Activated CD4-positive, alpha-beta T cell treated with anti-CD3 and anti-CD28 coated beads, Interleukin-2, Interleukin-6, amounts not matched to agents 100 ng/mL and 50 ng/mL, durations not matched to agents 16 hours and 8 hours (primary cell): ENCODE results near the gene CDCA3.
A peak's percentile ranks its signal among the peaks of the same experiment; 100 is the strongest.

ENCODE experiments used
- DNase-seq: peaks from one replicate; pipeline ENCODE4 v3.0.0-alpha.2; 2020

Gene CDCA3

DNA sequence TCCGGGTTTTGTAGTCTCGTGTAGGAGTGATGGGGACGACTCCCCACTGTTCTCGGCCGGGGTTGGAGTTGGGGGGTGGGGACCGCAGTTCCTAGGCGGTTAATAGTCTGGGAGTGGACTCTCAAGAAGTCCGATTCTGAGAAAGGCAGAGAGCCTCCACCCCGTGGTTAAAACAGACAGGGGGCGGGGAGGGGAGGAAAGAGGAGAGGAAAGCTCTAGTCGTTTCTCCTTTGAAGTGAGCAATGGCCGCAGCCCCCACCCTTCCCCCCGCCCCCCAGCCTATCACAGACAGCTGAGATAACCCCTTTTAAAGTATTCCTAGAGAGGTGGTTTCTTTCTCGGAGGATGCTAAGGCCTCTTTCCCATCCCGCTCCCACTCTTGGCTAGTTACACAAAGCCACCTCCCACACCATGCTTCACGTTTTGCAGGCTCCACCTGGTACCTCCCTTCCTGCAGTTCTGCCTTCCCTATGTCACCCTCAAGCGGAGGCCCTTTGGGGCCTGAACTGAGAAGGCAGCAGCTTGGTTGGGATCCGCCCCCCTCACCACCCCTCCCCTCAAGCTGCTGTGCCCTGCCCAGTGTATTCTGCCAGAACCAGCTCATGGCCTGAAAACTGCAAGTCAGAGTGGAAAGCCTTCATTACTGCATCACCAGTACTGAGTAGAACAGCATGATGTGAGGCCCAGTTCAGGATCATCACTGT lies 1.7 kb upstream of the CDCA3 start:
- peak; percentile 84 for DNase-seq

DNA sequence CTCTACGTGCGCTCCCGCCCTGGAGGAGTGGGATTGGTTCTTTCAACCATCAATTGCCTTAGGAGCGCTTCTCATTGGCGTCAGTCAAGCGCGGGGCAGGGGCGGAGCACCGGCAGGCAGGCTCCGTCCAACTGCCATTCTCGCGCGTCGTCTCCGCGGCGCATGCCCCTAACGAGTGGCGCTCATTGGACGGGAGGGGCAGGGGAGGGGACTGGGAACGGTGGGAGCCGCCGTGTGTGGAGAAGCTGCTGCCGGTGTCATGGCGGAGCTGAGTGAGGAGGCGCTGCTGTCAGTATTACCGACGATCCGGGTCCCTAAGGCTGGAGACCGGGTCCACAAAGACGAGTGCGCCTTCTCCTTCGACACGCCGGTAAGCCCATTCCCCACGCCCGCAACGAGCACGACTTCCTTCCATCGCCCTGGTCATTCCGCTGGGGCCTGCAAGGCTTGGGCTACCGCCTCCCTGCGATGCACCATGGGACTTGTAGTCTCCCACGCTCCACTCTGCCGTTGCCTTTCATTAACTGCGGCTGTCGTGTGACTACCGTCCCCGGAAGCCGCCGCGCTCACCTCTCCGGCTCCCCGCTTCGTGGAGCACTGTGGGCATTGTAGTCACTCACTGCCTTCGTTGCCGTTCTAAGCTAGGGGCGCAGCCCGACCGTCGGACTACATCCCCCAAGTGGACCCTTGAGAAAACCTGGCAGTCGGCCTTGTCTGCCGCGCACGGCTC lies 1.0 kb upstream of the CDCA3 start, which contains the start of gene USP5:
Gene USP5, plus strand, starts transcription at position 230 of the 730 bp plus-strand sequence. Its CDS starts 30 bp downstream, at position 260.
- DNase-seq, result peak; percentile 99

DNA sequence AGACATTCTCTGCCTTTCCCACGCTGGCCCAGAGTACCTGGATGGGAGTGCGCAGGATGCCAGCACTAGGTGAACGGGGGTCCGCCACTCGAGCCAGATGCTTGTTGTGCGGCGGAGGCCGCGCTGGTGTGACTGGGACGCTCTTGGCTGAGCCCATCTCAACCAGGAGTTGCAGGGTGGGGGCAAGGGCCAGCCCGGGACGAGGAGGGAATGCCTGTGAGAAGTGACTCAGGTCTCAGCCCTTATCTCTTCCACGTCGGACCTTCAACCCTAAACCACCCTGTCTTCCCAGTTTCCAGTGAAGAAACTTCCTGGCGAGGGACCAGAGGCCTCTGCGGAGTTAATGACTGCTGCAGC lies 312 bp downstream of the CDCA3 start:
- DNase-seq, result no peak

DNA sequence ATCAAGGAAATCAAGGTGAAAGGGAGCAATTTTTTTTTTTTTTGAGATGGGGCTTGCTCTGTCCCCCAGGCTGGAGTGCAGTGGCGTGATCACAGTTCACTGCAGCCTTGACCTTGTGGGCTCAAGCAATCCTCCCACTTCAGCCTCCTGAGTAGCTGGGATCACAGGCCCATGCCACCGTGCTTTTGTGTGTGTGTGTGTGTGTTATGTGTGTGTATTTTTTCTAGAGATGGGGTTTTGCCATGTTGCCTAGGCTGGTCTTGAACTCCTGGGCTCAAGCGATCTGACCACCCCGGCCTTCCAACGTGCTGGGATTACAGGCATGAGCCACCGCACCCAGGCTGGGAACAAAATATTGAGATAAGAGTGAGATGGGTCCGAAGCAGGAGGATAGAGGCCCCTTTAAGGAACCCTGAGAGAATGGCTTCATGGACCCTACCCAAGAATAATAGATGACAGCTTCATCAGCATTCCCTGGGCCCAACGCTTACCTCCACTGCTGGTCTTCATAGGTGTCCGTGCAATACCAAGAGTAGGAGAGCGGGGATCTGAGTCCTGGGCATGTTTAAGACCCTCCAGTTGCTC lies 1.0 kb downstream of the CDCA3 start:
- DNase-seq, result no peak

DNA sequence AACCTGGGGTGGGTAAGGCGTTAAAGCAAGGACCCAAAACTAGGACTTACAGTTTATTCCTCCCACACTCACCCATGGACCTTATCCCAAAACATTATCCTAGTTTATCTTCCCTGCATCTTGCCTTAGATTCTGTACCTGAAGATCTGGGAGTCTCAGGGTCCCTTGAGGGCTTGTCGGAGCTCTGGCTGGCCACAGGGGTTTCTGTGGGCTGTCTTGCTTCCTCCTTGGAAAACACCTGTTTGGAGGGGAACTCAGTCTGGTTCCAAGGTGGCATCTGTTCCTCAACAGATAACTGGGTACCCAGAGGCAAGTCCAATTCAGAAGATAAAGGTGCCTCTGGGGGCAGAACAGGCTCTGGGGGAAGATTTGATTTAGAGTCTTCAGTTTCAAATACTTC lies 1.7 kb downstream of the CDCA3 start:
- no peak for DNase-seq

DNA sequence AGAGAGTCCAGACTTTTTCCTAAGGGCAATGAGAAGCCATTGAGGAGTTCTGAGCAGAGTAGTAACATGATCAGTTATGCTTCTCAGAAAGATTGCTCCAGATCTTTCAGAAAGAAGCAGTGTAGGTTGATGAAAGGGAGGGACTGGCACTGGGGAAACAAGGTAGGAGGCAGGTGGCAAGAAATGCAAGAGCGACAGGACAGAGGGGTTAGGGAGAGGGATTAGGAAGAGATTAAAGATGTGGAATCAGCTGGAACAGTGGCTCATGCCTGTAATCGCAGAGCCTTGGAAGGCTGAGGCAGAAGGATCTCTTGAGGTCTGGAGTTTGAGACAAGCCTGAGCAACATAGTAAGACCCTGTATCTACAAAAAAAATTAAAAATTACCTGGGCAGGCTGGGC lies 3.4 kb downstream of the CDCA3 start:
- DNase-seq, result no peak

DNA sequence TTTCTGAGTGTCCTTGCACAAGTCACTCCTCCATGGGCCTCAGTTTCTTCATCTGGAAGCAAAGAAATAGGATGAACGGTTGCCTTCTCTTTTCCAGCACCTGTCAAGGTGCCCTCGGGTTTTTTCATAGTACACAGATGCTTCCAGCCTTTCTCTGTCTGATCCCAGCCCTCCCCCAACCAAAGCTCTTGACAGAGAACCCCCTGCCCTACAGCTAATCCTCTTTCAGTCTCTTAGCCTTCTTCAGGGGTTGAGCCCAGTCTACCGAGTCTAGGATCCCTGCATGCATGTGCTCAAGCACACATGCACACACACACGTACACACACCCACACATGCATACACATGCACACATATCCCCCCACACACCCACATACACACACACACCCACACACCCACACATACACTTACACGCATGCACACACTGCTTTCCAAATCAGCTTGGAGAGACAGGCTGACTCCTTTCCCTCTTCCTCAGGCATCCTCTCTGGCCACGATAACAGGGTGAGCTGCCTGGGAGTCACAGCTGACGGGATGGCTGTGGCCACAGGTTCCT lies 4.7 kb downstream of the CDCA3 start:
- no peak for DNase-seq

DNA sequence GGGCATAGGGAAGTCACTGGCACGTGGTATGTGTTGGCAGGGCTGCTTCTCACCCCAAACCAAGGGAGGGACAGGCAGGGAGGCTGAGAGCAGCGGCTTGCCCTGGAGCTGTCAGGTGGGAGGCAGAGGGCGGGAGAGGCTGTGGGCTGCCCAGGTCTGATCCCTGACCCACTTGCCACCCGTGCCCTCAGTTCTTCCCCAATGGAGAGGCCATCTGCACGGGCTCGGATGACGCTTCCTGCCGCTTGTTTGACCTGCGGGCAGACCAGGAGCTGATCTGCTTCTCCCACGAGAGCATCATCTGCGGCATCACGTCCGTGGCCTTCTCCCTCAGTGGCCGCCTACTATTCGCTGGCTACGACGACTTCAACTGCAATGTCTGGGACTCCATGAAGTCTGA lies 5.7 kb downstream of the CDCA3 start:
- no peak for DNase-seq

DNA sequence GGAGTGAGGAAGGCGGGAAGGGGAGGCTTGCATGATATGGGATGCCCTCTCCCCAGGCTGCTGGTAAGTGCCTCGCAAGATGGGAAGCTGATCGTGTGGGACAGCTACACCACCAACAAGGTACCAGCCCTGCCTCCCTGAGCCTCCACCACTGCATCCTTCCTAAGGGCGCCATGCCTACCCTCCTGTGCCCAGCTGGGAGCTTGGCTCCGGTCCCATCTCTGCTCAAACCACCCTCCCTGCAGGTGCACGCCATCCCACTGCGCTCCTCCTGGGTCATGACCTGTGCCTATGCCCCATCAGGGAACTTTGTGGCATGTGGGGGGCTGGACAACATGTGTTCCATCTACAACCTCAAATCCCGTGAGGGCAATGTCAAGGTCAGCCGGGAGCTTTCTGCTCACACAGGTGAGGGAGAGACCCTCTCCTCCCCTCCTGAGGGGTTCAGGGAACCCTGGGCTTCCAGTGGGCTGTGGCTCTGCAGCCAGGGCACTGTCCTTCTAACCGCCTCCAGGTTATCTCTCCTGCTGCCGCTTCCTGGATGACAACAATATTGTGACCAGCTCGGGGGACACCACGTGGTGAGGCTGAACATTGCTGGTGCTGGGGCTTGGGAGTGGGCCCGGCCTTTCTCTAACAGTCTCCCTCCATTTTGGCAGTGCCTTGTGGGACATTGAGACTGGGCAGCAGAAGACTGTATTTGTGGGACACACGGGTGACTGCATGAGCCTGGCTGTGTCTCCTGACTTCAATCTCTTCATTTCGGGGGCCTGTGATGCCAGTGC lies 7.8 kb downstream of the CDCA3 start:
- DNase-seq, result no peak

DNA sequence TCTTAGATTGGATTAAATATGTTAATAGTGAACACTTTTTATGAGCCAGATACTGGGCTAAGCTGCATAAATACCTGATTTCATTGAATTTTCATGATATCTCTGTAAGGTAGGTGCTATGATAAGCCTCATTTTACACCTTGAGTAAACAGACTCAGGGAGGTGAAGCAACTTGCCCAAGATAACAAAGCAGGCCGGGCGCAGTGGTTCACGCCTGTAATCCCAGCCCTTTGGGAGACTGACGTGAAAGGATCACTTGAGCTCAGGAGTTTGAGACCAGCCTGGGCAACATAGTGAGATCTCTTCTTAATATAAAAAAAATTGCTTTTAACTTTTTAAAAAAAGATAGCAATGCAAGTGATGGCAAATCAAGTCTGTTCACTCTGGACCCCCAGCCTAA lies 9.0 kb downstream of the CDCA3 start:
- DNase-seq, result no peak

DNA sequence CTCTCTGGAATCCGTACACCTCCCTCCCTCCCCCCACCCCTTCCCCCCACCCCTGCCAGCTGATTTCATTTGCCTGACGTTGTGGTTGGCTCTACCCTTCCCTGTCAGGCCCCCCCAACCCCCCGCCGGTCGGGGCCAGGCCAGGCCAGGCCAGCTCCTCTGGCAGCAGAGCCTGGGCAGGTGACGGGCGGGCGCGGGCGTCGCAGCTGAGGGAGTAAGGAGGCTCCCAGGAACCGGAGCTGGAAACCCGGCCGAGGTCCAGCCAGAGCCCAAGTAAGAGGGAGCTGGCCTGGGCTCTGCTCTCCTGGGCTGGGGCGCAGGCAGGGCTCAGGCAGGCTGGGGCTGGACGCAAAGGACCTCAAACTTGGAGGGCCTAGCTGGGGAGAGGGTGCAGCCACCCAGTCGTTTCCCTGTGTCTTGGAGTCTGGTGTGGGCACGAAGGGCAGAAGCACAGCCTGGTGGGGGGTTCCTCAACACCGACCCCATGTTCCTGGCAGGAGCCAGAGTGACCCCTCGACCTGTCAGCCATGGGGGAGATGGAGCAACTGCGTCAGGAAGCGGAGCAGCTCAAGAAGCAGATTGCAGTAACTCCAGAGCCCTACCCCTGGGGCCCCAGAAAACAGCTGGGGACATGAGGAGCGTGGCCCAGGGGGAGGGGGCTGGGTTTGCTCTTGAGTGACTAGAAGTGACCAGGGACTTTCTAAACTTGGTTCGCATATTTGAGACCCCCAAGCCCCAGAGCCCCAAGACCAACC lies 10.1 kb downstream of the CDCA3 start, which contains the start of gene GNB3:
Gene GNB3, plus strand, starts transcription at position 165 of the 755 bp plus-strand sequence. Its CDS starts 363 bp downstream, at position 528.
- no peak for DNase-seq

DNA sequence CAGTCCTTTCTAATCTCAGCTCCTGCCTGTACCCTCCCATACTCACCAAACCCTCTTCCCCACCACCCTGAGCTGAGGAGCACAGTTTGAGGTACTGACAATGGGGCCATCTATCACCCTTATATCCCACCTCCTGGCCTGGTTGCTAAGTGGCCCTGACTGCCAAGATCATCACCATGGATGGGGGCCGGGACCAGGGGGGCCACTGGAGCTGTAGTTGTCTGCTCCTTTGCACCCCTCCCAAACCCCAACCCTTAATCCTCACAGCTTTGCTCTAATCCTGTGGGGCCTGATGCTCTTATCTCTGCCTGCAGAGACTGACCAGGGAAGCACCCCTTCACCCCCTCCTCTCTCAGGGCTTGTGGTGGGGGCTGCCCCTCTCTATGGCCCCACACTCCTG lies 10.8 kb downstream of the CDCA3 start:
- no peak for DNase-seq

DNA sequence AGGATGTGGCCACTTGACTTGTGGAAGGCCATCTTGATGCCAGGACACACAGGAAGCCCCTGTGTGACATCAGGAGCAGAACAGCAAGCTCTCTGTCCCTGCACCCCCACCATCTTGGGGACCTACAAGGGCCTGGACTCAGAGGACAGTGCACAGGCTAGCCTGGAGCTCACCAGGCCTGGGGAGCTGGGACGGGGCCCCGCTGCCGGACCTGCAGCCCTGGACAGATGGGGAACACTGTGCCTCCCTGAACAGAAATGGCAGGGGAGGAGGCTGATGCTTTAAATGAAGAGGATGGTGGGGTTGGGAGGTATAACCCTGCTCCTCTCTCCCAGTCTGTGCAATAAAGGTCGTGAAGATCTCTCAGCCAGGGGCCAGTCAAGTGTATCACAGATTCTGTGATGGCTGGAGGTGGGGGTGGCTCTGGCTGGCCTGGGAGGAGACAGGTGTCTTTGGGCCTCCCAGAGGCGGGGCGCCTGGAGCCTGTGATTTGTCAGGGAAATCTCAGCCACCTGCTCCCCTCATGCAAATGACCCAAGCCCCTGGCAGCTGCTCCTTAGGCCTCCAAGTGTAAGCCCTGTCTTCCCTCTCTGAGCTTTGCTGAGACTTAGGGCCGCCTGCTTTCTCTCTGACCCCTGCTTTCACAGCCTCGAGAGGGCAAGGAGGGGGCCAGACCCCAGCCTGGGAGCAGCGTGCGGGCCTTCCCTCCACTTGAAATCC lies 11.4 kb downstream of the CDCA3 start:
- no peak for DNase-seq

DNA sequence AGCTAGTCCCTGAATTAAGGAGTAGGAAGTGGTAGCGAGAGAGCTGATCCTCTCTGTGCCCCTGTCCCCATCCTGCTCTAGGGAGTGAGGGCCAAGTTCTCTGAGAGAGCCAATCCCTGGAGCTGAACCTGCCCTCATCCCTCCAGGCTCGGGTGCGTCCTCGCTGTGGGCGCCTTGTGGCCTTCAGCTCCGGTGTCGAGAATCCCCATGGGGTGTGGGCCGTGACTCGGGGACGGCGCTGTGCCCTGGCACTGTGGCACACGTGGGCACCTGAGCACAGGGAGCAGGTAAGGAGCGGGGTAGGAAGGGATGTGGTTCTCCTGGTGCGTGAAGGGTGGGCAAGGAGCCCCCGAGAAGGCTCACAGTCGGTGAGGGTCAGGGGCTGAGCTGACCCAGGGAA lies 12.2 kb downstream of the CDCA3 start:
- no peak for DNase-seq

DNA sequence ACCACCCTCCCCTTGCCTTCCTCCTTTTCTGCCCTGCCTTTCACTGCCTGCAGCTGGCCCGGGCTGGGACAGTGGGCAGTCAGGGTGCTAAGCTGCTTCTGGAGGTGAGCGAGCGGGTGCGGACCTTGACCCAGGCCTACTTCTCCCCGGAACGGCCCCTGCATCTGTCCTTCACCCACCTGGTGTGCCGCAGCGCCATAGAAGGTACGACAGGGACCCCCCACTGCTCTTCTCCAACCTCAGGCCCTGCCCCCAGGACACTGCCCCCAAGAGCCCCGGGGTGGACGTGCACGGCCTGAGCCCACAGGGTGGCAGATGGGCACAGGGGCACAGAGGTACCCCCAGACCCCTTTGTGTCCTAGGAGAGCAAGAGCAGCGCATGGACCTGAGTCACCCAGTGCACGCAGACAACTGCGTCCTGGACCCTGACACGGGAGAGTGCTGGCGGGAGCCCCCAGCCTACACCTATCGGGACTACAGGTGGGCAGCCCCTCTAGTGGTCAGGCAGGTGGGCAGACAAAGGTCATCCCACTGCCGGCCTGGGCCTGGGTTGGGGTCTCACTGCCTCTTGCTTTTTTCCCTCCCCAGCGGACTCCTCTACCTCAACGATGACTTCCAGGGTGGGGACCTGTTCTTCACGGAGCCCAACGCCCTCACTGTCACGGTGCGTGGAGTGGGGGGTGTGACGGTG lies 13.6 kb downstream of the CDCA3 start:
- DNase-seq, result no peak

DNA sequence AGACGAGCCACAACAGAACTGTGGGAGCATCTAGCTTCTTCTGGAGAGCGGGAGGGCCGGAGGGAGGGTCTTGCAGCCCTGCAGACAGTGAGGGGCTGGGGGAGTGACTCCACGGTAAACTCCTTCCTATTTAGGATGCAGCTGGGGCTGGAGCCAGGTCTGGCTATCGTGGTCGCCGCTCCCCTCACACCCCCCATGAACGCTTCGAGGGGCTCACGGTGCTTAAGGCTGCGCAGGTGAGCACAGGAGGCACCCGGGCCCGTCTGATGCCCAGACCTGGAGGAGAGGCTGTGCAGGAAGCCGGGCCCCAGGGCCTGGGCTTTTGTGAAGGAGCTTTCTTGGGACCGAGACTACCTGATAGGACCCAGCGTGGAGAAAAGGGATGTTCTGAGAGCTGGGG lies 14.2 kb downstream of the CDCA3 start:
- DNase-seq, result no peak

DNA sequence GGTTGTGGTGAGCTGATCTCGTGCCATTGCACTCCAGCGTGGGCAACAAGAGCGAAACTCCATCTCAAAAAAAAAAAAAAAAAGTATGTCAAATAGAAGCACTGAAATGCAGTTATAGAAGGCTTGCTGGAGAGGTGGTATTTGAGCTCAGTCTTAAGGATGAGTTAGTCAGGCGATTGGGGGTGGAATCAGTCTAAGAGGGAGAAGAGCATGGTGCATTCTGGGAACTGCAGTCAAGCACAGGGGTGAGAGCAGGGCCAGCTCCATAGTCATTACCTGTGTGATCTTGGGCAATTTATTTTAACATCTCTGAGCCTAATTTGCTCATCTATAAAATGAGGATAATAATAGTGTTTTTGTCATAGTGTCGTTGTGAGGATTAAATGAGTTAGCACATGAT lies 16.2 kb downstream of the CDCA3 start:
- DNase-seq, result no peak

DNA sequence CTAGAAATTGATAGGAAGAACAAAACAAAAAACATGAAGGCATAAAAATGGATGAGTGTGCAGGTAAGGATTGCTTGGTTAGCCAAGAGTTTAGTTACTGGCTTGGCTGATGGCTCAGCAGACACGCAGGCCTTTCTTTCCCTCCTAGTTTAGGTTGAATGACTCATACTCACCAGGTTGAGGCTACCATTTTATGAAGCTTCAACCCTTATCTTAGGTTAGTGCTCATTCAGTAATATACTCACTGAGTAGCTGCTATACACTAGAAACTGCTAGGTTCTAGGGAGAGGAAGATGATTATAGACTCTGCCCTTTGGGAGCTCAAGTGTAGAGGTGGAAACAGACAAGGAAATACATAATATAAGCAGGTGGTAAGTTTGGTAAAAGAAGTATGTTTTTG lies 16.8 kb downstream of the CDCA3 start:
- no peak for DNase-seq

DNA sequence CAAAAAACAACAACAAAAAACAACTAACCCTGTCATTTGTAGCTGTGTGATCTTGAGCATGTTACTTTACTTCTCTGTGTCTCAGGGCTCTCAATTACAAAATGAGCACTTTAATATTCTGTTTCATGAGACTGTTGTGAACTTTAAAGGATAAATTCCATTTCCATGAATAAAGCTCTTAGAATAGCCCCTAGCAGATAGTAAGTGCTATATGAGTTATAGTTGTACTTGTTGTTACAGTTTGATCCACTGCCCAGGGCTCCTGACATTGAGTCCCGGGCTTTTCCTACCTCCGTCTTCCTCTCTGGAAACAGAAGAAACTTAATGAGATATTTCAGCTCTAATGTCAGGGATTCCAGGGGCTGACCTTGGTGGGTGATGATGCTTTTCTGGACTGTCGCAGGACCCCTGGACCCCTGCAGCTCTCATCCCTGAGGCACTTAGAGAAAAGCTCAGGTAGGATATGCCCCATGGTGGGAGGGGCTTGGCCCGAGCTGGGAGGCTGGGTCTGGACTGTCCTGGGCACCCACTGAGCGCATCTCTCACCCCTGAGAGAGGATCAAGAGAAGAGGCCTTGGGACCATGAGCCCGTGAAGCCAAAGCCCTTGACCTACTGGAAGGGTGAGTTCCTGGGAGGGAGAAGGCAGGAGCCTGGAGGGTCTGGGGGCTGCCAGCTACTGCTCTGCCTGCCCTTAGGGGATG lies 17.7 kb downstream of the CDCA3 start:
- no peak for DNase-seq

DNA sequence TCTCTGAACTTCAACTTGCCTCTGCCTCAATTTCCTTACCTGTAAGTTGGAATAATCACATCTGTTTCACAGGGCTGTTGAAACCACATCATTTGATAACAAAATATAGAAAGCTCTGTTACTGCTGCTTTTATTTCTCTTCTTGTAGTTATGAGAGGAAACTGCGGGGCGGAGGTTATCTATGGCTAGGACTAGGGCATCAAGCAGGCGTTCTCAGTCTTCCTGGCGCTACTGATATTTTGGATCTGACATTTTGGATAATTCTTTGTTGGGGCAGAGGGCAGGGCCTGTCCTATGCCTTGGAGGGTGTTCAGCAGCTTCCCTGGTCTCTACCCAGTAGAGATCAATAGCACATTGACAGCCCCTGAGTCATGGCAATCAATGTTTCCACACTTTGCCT lies 19.0 kb downstream of the CDCA3 start:
- no peak for DNase-seq
